ENCODE data around the gene CHRNA9. TPM values are rescaled to one million over a fixed set of nuclear protein-coding genes. Genes with fewer than 3 reads are reported as not detected.

CHRNA9 gene
- total RNA-seq, 1 experiment from 2014 or later: not detected

DNA sequence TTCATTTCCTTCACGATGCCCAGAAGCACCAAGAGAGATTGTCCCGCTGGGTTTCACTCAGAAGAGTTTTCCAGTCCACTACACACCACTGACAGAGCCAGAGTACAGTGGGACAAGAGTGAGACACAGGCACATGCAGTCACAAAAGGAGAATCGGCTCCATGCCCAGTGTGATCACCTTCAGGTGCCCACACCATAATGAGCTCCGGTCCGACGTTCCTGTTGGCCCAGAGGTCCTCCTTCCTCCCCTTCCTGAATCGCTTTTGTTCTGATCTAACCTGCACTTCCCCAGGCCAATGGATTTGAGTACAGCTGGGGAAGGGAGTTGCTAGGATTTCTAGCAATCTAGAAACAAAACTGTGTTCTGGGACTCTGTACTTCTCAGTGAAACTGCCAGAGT, 4.6 kb upstream of the CHRNA9 start:
- CTCF ChIA-PET: no interaction called here
- DNase-seq (ENCODE audit: low read depth, low spot score) (no peak), ATAC-seq (no peak)
- no peaks in the 10 kb centered on the region for H3K4me1 ChIP-seq (ENCODE audit: control insufficient read depth, insufficient read depth, low read length)
- no peaks in the 10 kb centered on the region for H3K36me3 ChIP-seq (ENCODE audit: control insufficient read depth, insufficient read depth, low read length)
- in situ Hi-C loops (cut with HindIII; ENCODE audit: low pct_unique_long_range_greater_than_20kb, low sequenced_read_pairs) (no loop called here), intact Hi-C loops (cut with micrococcal nuclease; ENCODE audit: unreplicated experiment) (no loop called here)
- TF ChIP-seq, protein P1, sequence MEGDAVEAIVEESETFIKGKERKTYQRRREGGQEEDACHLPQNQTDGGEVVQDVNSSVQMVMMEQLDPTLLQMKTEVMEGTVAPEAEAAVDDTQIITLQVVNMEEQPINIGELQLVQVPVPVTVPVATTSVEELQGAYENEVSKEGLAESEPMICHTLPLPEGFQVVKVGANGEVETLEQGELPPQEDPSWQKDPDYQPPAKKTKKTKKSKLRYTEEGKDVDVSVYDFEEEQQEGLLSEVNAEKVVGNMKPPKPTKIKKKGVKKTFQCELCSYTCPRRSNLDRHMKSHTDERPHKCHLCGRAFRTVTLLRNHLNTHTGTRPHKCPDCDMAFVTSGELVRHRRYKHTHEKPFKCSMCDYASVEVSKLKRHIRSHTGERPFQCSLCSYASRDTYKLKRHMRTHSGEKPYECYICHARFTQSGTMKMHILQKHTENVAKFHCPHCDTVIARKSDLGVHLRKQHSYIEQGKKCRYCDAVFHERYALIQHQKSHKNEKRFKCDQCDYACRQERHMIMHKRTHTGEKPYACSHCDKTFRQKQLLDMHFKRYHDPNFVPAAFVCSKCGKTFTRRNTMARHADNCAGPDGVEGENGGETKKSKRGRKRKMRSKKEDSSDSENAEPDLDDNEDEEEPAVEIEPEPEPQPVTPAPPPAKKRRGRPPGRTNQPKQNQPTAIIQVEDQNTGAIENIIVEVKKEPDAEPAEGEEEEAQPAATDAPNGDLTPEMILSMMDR (IDR thresholded peaks at IDR 0.05): no peak
- TF ChIP-seq TCF7L2 (IDR thresholded peaks at IDR 0.05; ENCODE audit: low read depth, low read length) (no peak), POLR2AphosphoS5 (IDR thresholded peaks at IDR 0.05; ENCODE audit: low read depth, low read length) (no peak), SIN3A (IDR thresholded peaks at IDR 0.05; ENCODE audit: borderline replicate concordance, insufficient read depth, low read depth, low read length) (no peak)
- TF ChIP-seq, protein P2, sequence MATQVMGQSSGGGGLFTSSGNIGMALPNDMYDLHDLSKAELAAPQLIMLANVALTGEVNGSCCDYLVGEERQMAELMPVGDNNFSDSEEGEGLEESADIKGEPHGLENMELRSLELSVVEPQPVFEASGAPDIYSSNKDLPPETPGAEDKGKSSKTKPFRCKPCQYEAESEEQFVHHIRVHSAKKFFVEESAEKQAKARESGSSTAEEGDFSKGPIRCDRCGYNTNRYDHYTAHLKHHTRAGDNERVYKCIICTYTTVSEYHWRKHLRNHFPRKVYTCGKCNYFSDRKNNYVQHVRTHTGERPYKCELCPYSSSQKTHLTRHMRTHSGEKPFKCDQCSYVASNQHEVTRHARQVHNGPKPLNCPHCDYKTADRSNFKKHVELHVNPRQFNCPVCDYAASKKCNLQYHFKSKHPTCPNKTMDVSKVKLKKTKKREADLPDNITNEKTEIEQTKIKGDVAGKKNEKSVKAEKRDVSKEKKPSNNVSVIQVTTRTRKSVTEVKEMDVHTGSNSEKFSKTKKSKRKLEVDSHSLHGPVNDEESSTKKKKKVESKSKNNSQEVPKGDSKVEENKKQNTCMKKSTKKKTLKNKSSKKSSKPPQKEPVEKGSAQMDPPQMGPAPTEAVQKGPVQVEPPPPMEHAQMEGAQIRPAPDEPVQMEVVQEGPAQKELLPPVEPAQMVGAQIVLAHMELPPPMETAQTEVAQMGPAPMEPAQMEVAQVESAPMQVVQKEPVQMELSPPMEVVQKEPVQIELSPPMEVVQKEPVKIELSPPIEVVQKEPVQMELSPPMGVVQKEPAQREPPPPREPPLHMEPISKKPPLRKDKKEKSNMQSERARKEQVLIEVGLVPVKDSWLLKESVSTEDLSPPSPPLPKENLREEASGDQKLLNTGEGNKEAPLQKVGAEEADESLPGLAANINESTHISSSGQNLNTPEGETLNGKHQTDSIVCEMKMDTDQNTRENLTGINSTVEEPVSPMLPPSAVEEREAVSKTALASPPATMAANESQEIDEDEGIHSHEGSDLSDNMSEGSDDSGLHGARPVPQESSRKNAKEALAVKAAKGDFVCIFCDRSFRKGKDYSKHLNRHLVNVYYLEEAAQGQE (IDR thresholded peaks at IDR 0.05; ENCODE audit: insufficient read depth in 1 of 2, low read depth in 2 of 2, low read length in 1 of 2): no peak
- H3K27ac ChIP-seq (ENCODE audit: low read length): no peak overlapping the region; the same call in 1 of the 2 replicates
- no peaks in the 10 kb centered on the region for H3K27me3 ChIP-seq (ENCODE audit: control insufficient read depth, insufficient read depth, low read length)
- POLR2A ChIA-PET: no interaction called here
- no peak overlapping the region for H3K4me3 ChIP-seq (ENCODE audit: low read depth in 2 of 2, low read length in 2 of 2)
- no peaks in the 10 kb centered on the region for H3K9me3 ChIP-seq (ENCODE audit: control insufficient read depth, insufficient read depth, low read depth, low read length)
- BruUV-seq (replicated peaks): no TSS peak

DNA sequence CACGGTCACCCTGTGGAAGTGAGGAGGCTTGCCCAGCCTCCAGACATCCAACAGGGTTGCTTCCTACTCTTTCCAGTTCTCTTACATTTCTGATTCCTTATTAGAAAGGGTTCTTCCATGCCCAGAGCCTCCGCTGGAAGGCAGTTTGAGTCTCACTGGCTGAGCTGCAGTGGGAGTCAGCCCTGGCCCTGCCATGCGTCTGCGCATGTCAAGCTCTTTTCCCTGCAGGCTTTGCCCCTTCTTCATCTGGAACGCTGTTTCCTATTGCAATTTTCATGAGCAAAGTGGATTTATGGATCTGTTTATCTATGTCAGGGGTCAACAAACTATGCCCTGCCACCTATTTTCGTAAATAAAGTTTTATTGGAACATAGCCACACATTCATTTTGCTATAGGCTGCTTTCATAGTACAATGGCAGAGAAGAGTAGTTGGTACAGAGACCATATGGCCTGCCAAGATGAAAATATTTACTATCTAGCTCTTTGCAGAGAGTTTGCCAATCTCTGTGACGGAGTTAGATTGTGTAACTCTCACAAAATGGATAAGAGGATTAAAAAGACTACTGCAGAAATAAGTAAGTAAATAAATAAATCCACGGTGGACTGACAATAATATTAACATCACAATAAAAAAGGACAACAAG, 3.9 kb upstream of the CHRNA9 start:
- H3K4me1 ChIP-seq (ENCODE audit: control insufficient read depth, insufficient read depth, low read length): no peaks in the 10 kb centered on the region
- BruUV-seq (replicated peaks): no TSS peak
- ATAC-seq (no peak), DNase-seq (ENCODE audit: low read depth, low spot score) (no peak)
- no peak overlapping the region for H3K4me3 ChIP-seq (ENCODE audit: low read depth in 2 of 2, low read length in 2 of 2)
- TF ChIP-seq, protein P2 (IDR thresholded peaks at IDR 0.05; ENCODE audit: insufficient read depth in 1 of 2, low read depth in 2 of 2, low read length in 1 of 2): no peak
- no peak for TF ChIP-seq POLR2AphosphoS5 (IDR thresholded peaks at IDR 0.05; ENCODE audit: low read depth, low read length)
- TF ChIP-seq SIN3A (IDR thresholded peaks at IDR 0.05; ENCODE audit: borderline replicate concordance, insufficient read depth, low read depth, low read length): no peak
- TF ChIP-seq TCF7L2 (IDR thresholded peaks at IDR 0.05; ENCODE audit: low read depth, low read length): no peak
- TF ChIP-seq, protein P1 (IDR thresholded peaks at IDR 0.05): no peak
- intact Hi-C loops (cut with micrococcal nuclease; ENCODE audit: unreplicated experiment) (no loop called here), in situ Hi-C loops (cut with HindIII; ENCODE audit: low pct_unique_long_range_greater_than_20kb, low sequenced_read_pairs) (no loop called here)
- no peaks in the 10 kb centered on the region for H3K36me3 ChIP-seq (ENCODE audit: control insufficient read depth, insufficient read depth, low read length)
- no peaks in the 10 kb centered on the region for H3K27me3 ChIP-seq (ENCODE audit: control insufficient read depth, insufficient read depth, low read length)
- POLR2A ChIA-PET: no interaction called here
- H3K9me3 ChIP-seq (ENCODE audit: control insufficient read depth, insufficient read depth, low read depth, low read length): no peaks in the 10 kb centered on the region
- CTCF ChIA-PET: no interaction called here
- H3K27ac ChIP-seq (ENCODE audit: low read length): no peak overlapping the region
